ENCODE results near the gene FAM13A.

FAM13A gene

GRCh38 chr4:88812420-88812819 lies 244.6 kb downstream of the FAM13A start:
- no peak for DNase-seq (ENCODE audit: low read depth in 2 of 2)

- DNase-seq (ENCODE audit: low read depth in 2 of 2), result no peak
Observed at GRCh38 chr4:88811904-88812303, 245.1 kb downstream of the FAM13A start.

- DNase-seq (ENCODE audit: low read depth in 2 of 2), result no peak
Observed at GRCh38 chr4:88810325-88810724, 246.7 kb downstream of the FAM13A start.

GRCh38 chr4:88809576-88810219 lies 247.3 kb downstream of the FAM13A start:
- no peak for DNase-seq (ENCODE audit: low read depth in 2 of 2)

GRCh38 chr4:88809101-88809500 lies 247.9 kb downstream of the FAM13A start:
- DNase-seq (ENCODE audit: low read depth in 2 of 2), result no peak

GRCh38 chr4:88807499-88807898 lies 249.5 kb downstream of the FAM13A start:
- DNase-seq (ENCODE audit: low read depth in 2 of 2), result no peak

GRCh38 chr4:88804234-88804633 lies 252.8 kb downstream of the FAM13A start:
- DNase-seq (ENCODE audit: low read depth in 2 of 2), result no peak

- DNase-seq (ENCODE audit: low read depth in 2 of 2), result no peak
Observed at GRCh38 chr4:88803600-88804096, 253.3 kb downstream of the FAM13A start.

GRCh38 chr4:88802585-88803286 lies 254.2 kb downstream of the FAM13A start:
- no peak for DNase-seq (ENCODE audit: low read depth in 2 of 2)

GRCh38 chr4:88802138-88802537 lies 254.8 kb downstream of the FAM13A start:
- DNase-seq (ENCODE audit: low read depth in 2 of 2), result no peak

- no peak for DNase-seq (ENCODE audit: low read depth in 2 of 2)
Observed at GRCh38 chr4:88799900-88800299, 257.1 kb downstream of the FAM13A start.

- DNase-seq (ENCODE audit: low read depth in 2 of 2), result no peak
Observed at GRCh38 chr4:88797725-88798124, 259.3 kb downstream of the FAM13A start.

- no peak for DNase-seq (ENCODE audit: low read depth in 2 of 2)
Observed at GRCh38 chr4:88796545-88796944, 260.4 kb downstream of the FAM13A start.

GRCh38 chr4:88794952-88795351 lies 262.0 kb downstream of the FAM13A start:
- no peak for DNase-seq (ENCODE audit: low read depth in 2 of 2)

GRCh38 chr4:88794087-88794690 lies 262.8 kb downstream of the FAM13A start:
- no peak for DNase-seq (ENCODE audit: low read depth in 2 of 2)

- no peak for DNase-seq (ENCODE audit: low read depth in 2 of 2)
Observed at GRCh38 chr4:88793475-88793874, 263.5 kb downstream of the FAM13A start.

GRCh38 chr4:88792821-88793220 lies 264.2 kb downstream of the FAM13A start:
- no peak for DNase-seq (ENCODE audit: low read depth in 2 of 2)

- no peak for DNase-seq (ENCODE audit: low read depth in 2 of 2)
Observed at GRCh38 chr4:88792268-88792781, 264.7 kb downstream of the FAM13A start.

GRCh38 chr4:88791274-88791673 lies 265.7 kb downstream of the FAM13A start:
- DNase-seq (ENCODE audit: low read depth in 2 of 2), result no peak

- no peak for DNase-seq (ENCODE audit: low read depth in 2 of 2)
Observed at GRCh38 chr4:88788895-88789294, 268.1 kb downstream of the FAM13A start.

GRCh38 chr4:88788424-88788823 lies 268.6 kb downstream of the FAM13A start:
- DNase-seq (ENCODE audit: low read depth in 2 of 2), result no peak

GRCh38 chr4:88786011-88786410 lies 271.0 kb downstream of the FAM13A start:
- DNase-seq (ENCODE audit: low read depth in 2 of 2), result no peak

GRCh38 chr4:88780389-88780788 lies 276.6 kb downstream of the FAM13A start:
- DNase-seq (ENCODE audit: low read depth in 2 of 2), result no peak

Data from stimulated activated CD4-positive, alpha-beta T cell treated with anti-CD3 and anti-CD28 coated beads, Interleukin-1b, Interleukin-23, amount 100 ng/mL, for 1 hour (primary cell).